ENCODE data around the gene ARMC10. TPM values are rescaled to one million over a fixed set of nuclear protein-coding genes. Genes with fewer than 3 reads are reported as not detected.
"Not testable (repeated sequence)": the region's sequence is repeated elsewhere in the genome, so short reads cannot be mapped to it uniquely, and the experiment has no call there.

ARMC10 gene
- total RNA-seq: 10 to 100 TPM; 31.7 to 33.9 TPM

GRCh38 chr7:103074519-103075336, at the start of gene ARMC10, which contains the start of gene FBXL13:
Gene ARMC10 (plus strand): TSS chr7:103075140. CDS start chr7:103075273, 133 bp downstream.
Gene FBXL13 (minus strand): TSS chr7:103074796.
- Mint-ChIP-seq H3K27me3 (ENCODE audit: low read depth) (no peaks in the 10 kb centered on the region), H3K27ac (peak within 1 kb of the TSS; percentile 95), H3K9me3 (no peaks in the 10 kb centered on the region), H3K4me1 (ENCODE audit: low read depth) (peaks cover 41% of the 10 kb centered on the region), H3K36me3 (ENCODE audit: insufficient read depth in 2 of 2) (peaks cover 0 to 5% of the 10 kb centered on the region in 2 donors), H3K4me3 (peak within 1 kb of the TSS; percentile 94 to 98)
- peak; percentile 85 to 86 for ATAC-seq (replicated peaks in 1 of 2)
- DNase-seq: peak; percentile 91 to 93

- Mint-ChIP-seq H3K9me3 (peaks cover 5 to 8% of the 10 kb centered on the region in 2 donors), H3K27me3 (ENCODE audit: low read depth) (no peaks in the 10 kb centered on the region), H3K4me3 (no peak overlapping the region), H3K4me1 (ENCODE audit: low read depth) (no peaks in the 10 kb centered on the region), H3K27ac (no peak overlapping the region), H3K36me3 (ENCODE audit: insufficient read depth in 2 of 2) (peaks cover 4 to 6% of the 10 kb centered on the region in 2 donors)
- no peak for DNase-seq
- ATAC-seq (replicated peaks in 1 of 2): no peak
Measured at GRCh38 chr7:103025341-103025740, 49.6 kb upstream of the ARMC10 start.

DNA sequence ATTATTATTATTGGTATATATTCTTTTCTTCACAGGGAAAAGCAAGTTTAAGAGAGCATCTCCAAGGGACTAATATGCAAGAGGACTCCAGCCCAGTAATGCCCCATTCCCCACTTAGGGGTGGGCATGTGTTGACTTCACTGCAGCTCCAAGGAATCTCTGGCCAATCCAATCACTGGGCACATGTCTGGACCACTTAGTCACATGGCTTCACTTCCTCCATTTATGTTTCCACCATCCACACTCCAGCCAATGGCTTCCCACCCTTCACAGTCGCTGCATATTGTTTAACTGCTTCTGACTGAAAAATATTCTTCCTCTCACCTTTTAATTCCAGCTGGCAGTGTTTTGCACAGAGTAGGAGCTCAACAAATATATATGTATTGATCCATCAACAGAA, 43.9 kb upstream of the ARMC10 start:
- Mint-ChIP-seq H3K9me3 (no peaks in the 10 kb centered on the region), H3K27me3 (ENCODE audit: low read depth) (no peaks in the 10 kb centered on the region), H3K27ac (no peak overlapping the region)

GRCh38 chr7:103031781-103032180, 43.2 kb upstream of the ARMC10 start:
- Mint-ChIP-seq H3K4me1 (ENCODE audit: low read depth) (no peaks in the 10 kb centered on the region), H3K27me3 (ENCODE audit: low read depth) (no peaks in the 10 kb centered on the region), H3K27ac (no peak overlapping the region), H3K4me3 (no peak overlapping the region), H3K36me3 (ENCODE audit: insufficient read depth in 2 of 2) (no peaks in the 10 kb centered on the region), H3K9me3 (no peaks in the 10 kb centered on the region)
- ATAC-seq (replicated peaks in 1 of 2): no peak
- DNase-seq: no peak

More for the DNA sequence above, 43.9 kb upstream of the ARMC10 start:
- Mint-ChIP-seq H3K36me3 (ENCODE audit: insufficient read depth in 2 of 2) (no peaks in the 10 kb centered on the region), H3K4me3 (no peak overlapping the region), H3K4me1 (ENCODE audit: low read depth) (no peaks in the 10 kb centered on the region)
- DNase-seq: no peak
- no peak for ATAC-seq (replicated peaks in 1 of 2)

DNA sequence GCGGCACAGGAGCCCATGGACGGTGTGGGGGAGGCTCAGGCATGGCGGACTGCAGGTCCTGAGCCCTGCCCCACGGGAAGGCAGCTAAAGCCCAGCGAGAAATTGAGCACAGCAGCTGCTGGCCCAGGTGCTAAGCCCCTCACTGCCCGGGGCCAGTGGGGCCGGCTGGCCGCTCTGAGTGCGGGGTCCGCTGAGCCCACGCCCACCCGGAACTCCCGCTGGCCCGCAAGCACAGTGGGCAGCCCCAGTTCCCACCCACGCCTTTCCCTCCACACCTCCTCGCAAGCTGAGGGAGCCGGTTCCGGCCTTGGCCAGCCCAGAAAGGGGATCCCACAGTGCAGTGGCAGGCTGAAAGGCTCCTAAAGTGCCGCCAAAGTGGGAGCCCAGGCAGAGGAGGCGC, 40.6 kb upstream of the ARMC10 start:
- H3K27ac Mint-ChIP-seq: not testable (repeated sequence)

DNA sequence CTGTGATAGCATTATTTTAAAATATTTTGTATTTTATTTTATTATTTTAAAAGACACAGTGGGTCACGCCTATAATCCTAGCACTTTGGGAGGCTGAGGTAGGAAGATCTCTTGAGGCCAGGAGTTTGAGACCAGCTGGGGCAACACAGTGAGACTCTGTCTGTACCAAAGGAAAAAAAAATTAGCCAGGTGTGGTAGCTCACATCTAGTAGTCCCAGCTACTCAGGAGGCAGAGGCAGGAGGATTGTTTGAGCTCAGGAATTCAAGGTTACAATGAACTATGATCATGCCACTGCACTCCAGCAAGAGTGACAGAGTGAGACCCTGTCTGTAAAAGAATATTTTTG, 37.5 kb upstream of the ARMC10 start:
- peaks cover 0 to 3% of the 10 kb centered on the region in 2 donors for H3K36me3 Mint-ChIP-seq (ENCODE audit: insufficient read depth in 2 of 2)
- H3K4me3 Mint-ChIP-seq: no peak overlapping the region
- DNase-seq (no peak), ATAC-seq (replicated peaks in 1 of 2) (no peak)
- H3K27me3 Mint-ChIP-seq (ENCODE audit: low read depth): no peaks in the 10 kb centered on the region
- no peak overlapping the region for H3K27ac Mint-ChIP-seq
- H3K9me3 Mint-ChIP-seq: peaks cover 0 to 4% of the 10 kb centered on the region in 2 donors
- H3K4me1 Mint-ChIP-seq (ENCODE audit: low read depth): no peaks in the 10 kb centered on the region

More for the DNA sequence above, 40.6 kb upstream of the ARMC10 start:
- H3K36me3 Mint-ChIP-seq (ENCODE audit: insufficient read depth in 2 of 2); H3K9me3 Mint-ChIP-seq; H3K4me3 Mint-ChIP-seq; H3K4me1 Mint-ChIP-seq (ENCODE audit: low read depth); ATAC-seq (replicated peaks in 1 of 2); DNase-seq; H3K27me3 Mint-ChIP-seq (ENCODE audit: low read depth): not testable (repeated sequence)

GRCh38 chr7:103037823-103038739, 36.9 kb upstream of the ARMC10 start:
- H3K27ac Mint-ChIP-seq; H3K27me3 Mint-ChIP-seq (ENCODE audit: low read depth); H3K4me1 Mint-ChIP-seq (ENCODE audit: low read depth); H3K36me3 Mint-ChIP-seq (ENCODE audit: insufficient read depth in 2 of 2); DNase-seq; ATAC-seq (replicated peaks in 1 of 2); H3K4me3 Mint-ChIP-seq; H3K9me3 Mint-ChIP-seq: not testable (repeated sequence)

DNA sequence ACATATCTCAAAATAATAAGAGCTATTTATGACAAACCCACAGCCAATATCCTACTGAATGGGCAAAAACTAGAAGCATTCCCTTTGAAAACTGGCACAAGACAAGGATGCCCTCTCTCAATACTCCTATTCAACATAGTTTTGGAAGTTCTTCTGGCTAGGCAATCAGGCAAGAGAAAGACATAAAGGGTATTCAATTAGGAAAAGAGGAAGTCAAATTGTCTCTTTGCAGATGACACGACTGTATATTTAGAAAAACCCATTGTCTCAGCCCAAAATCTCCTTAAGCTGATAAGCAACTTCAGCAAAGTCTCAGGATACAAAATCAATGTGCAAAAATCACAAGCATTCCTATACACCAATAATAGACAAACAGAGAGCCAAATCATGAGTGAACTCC, 33.1 kb upstream of the ARMC10 start:
- H3K9me3 Mint-ChIP-seq: peaks cover 3 to 11% of the 10 kb centered on the region in 2 donors
- not testable (repeated sequence) for ATAC-seq (replicated peaks in 1 of 2); H3K4me1 Mint-ChIP-seq (ENCODE audit: low read depth); H3K27me3 Mint-ChIP-seq (ENCODE audit: low read depth); H3K27ac Mint-ChIP-seq; H3K4me3 Mint-ChIP-seq; DNase-seq; H3K36me3 Mint-ChIP-seq (ENCODE audit: insufficient read depth in 2 of 2)

DNA sequence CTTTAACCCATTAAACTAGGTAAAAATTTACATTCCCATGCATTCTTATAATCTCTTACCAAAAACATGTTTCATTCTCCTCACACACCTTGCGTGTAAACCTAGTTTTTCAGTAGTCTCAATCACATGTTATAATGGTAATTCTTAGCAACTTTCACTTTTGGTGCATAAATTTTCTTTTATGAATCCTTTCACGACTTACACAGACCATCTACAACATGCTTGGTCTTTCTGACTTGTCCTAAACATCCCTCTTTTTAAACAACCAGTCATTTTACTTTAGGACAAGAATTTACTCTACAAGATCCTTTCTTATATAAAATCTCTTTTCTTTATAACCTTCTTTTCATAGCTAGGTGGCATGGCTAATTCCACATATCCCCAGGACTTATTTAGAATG, 26.1 kb upstream of the ARMC10 start:
- ATAC-seq (replicated peaks in 1 of 2) (no peak), DNase-seq (no peak)
- peak overlapping the region; percentile 38 for H3K27ac Mint-ChIP-seq
- no peak overlapping the region for H3K4me3 Mint-ChIP-seq
- no peaks in the 10 kb centered on the region for H3K4me1 Mint-ChIP-seq (ENCODE audit: low read depth)
- peaks cover 0 to 5% of the 10 kb centered on the region in 2 donors for H3K36me3 Mint-ChIP-seq (ENCODE audit: insufficient read depth in 2 of 2)
- peaks cover 3 to 5% of the 10 kb centered on the region in 2 donors for H3K9me3 Mint-ChIP-seq
- no peaks in the 10 kb centered on the region for H3K27me3 Mint-ChIP-seq (ENCODE audit: low read depth)

- Mint-ChIP-seq H3K27ac (no peak overlapping the region), H3K4me3 (no peak overlapping the region), H3K4me1 (ENCODE audit: low read depth) (no peaks in the 10 kb centered on the region), H3K36me3 (ENCODE audit: insufficient read depth in 2 of 2) (peaks cover 0 to 5% of the 10 kb centered on the region in 2 donors), H3K9me3 (peaks cover 3 to 5% of the 10 kb centered on the region in 2 donors), H3K27me3 (ENCODE audit: low read depth) (no peaks in the 10 kb centered on the region)
- ATAC-seq (replicated peaks in 1 of 2): no peak
- no peak for DNase-seq
Measured at GRCh38 chr7:103051519-103051918, 23.4 kb upstream of the ARMC10 start.

GRCh38 chr7:103056006-103056405, 18.9 kb upstream of the ARMC10 start:
- not testable (repeated sequence) for DNase-seq; H3K27ac Mint-ChIP-seq; ATAC-seq (replicated peaks in 1 of 2); H3K27me3 Mint-ChIP-seq (ENCODE audit: low read depth); H3K36me3 Mint-ChIP-seq (ENCODE audit: insufficient read depth in 2 of 2); H3K4me1 Mint-ChIP-seq (ENCODE audit: low read depth); H3K9me3 Mint-ChIP-seq; H3K4me3 Mint-ChIP-seq

GRCh38 chr7:103058122-103058521, 16.8 kb upstream of the ARMC10 start:
- Mint-ChIP-seq H3K27me3 (ENCODE audit: low read depth) (no peaks in the 10 kb centered on the region), H3K4me3 (no peak overlapping the region), H3K36me3 (ENCODE audit: insufficient read depth in 2 of 2) (no peaks in the 10 kb centered on the region), H3K9me3 (no peaks in the 10 kb centered on the region), H3K4me1 (ENCODE audit: low read depth) (no peaks in the 10 kb centered on the region), H3K27ac (no peak overlapping the region)
- no peak for ATAC-seq (replicated peaks in 1 of 2)
- no peak for DNase-seq

DNA sequence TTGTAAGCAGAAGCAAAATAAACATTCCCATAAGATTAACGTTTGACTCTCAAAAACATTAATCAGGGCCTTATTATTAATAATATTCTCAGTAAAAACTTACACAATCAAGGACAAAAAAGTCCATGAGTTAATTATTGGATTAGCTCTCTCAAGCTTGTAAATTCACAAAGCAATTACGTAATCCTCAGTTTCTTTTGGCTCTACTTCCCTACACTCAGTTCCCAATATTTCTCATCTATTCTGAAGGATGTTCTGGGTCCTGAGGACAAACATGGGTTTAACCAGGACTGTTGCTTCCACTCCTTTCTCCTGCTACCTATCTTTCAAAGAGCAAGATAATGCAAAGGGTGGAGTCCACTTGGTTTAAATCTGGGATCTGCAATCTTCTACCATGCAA, 15.5 kb upstream of the ARMC10 start:
- Mint-ChIP-seq H3K27ac (no peak overlapping the region), H3K27me3 (ENCODE audit: low read depth) (no peaks in the 10 kb centered on the region), H3K4me1 (ENCODE audit: low read depth) (no peaks in the 10 kb centered on the region), H3K9me3 (no peaks in the 10 kb centered on the region), H3K4me3 (no peak overlapping the region), H3K36me3 (ENCODE audit: insufficient read depth in 2 of 2) (no peaks in the 10 kb centered on the region)
- DNase-seq: no peak
- ATAC-seq (replicated peaks in 1 of 2): no peak

All from activated T-cell treated with anti-CD3 and anti-CD28 coated beads, Interleukin-2, amount 50 U/mL, for 72 hours (primary cell).